GM12891 (cell line): Measurements from ENCODE around the gene TRPV5.

ENCODE experiments used
- POLR2A ChIP-seq: IDR thresholded peaks from 2 replicates; pipeline ENCODE4 v1.6.1; 2011; ENCODE audit warnings: low read depth, low read length, control low read depth
- POLR2AphosphoS5 ChIP-seq: IDR thresholded peaks from 2 replicates; pipeline ENCODE4 v1.6.1; 2011; ENCODE audit warnings: low read depth, low read length, control low read depth
- TAF1 ChIP-seq: IDR thresholded peaks from 2 replicates; pipeline ENCODE4 v1.6.1; 2011; ENCODE audit warnings: low read depth, low read length, control low read depth

DNA sequence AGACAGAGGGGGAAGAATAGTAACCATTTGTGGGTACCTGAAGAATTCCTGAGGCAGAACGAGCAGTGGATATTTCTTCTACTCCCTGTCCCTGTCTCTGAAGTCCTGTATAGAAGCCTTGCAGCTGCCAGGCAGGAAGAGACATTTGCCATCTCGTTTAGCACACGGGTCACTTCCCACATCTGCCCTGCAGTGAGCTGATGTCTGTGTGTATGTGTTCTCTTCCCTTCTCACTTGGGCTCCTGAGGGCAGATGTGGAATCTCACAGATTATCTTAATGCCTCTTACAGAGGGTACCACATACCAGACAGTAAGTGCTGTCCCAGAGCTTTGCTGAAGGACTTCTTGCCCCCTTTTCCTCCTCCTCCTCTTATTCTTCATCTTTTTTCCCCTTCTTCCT is 33.9 kb downstream of the TRPV5 start:
- TF ChIP-seq POLR2A, result no peak
- TF ChIP-seq POLR2AphosphoS5, result no peak
- no peak for TF ChIP-seq TAF1
